ENCODE data around the gene L2HGDH.

- no peak for TF ChIP-seq POLR2A (IDR thresholded peaks at IDR 0.05)
- TF ChIP-seq CTCF (IDR thresholded peaks at IDR 0.05), result no peak
Observed at GRCh38 chr14:50334211-50334610, 22.2 kb upstream of the L2HGDH start.
